ENCODE results near the gene NDUFAB1.
A peak's percentile ranks its signal among the peaks of the same experiment; 100 is the strongest.

GRCh38 chr16:23640931-23641765 lies 45.0 kb upstream of the NDUFAB1 start, which contains the start of the genes DCTN5 and PALB2:
- TF ChIP-seq FOXK2 (IDR thresholded peaks at IDR 0.05) (no peak), SP1 (IDR thresholded peaks at IDR 0.05) (no peak), HDGF (IDR thresholded peaks at IDR 0.05; ENCODE audit: borderline replicate concordance) (no peak), BHLHE40 (IDR thresholded peaks at IDR 0.05; ENCODE audit: borderline replicate concordance) (no peak), TARDBP (IDR thresholded peaks at IDR 0.05) (no peak), FOXA1 (IDR thresholded peaks at IDR 0.05) (no peak), ELF4 (IDR thresholded peaks at IDR 0.05) (peak; percentile 65), SUZ12 (IDR thresholded peaks at IDR 0.05) (no peak), FOXM1 (IDR thresholded peaks at IDR 0.05; ENCODE audit: borderline replicate concordance) (no peak), LEF1 (IDR thresholded peaks at IDR 0.05; ENCODE audit: borderline replicate concordance) (no peak), NFRKB (IDR thresholded peaks at IDR 0.05) (no peak), CTBP1 (IDR thresholded peaks at IDR 0.05; ENCODE audit: borderline replicate concordance) (peak; percentile 21; the same call in 1 of the 2 replicates), L3MBTL2 (conservative IDR thresholded peaks at IDR 0.05) (peak; percentile 94)
